ENCODE measurements around the gene CMTR2. TPM values are rescaled to one million over a fixed set of nuclear protein-coding genes. Genes with fewer than 3 reads are reported as not detected.

The CMTR2 gene
- total RNA-seq, 1 experiment from 2014 or later, result 13.4 TPM

DNA sequence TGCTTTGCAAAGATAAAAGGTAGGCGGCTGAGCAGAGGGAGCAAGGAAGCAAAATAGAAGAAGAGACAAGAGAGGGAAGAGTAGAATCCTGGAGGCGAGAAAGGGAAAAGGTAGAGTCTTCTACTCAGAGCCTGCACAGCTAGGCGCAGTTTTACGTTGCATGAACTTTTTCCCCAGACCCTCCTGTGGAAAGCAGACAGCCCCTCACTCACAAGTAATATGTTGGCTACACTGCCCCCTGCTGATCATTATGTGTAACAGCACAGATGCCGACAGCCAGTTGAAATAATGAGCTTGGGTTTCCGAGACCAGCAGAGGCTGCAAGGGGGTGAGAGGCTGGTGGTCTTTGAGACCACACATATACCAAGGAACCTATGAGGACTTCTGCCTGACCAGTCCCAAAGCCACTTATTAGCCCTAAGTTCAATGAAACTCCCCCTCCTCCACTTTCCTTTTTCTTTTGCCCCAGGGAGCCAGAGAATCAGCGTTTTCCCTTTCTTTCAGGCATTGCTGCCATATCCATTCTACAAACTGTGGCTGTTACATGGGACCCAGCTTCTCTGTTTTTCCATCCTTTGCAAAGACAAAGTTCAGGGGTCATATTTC lies 22.5 kb upstream of the CMTR2 start:
- no peaks in the 10 kb centered on the region for H3K36me3 Mint-ChIP-seq

GRCh38 chr16:71303938-71304337 lies 14.7 kb upstream of the CMTR2 start:
- Mint-ChIP-seq H3K4me3 (no peak overlapping the region), H3K27ac (no peak overlapping the region), H3K4me1 (no peaks in the 10 kb centered on the region), H3K36me3 (no peaks in the 10 kb centered on the region; the same call in 1 of the 2 replicates), H3K9me3 (peaks cover 17% of the 10 kb centered on the region), H3K27me3 (ENCODE audit: low read depth) (peaks cover 19% of the 10 kb centered on the region)
- ATAC-seq, result no peak
- CTCF ChIA-PET, result no interaction called here
- no peak for DNase-seq (ENCODE audit: low spot score)
- TF ChIP-seq FOXP1 (CRISPR knock-in tag; IDR thresholded peaks at IDR 0.05; ENCODE audit: borderline replicate concordance) (no peak), PRDM15 (CRISPR knock-in tag; IDR thresholded peaks at IDR 0.05) (no peak), CREM (CRISPR knock-in tag; IDR thresholded peaks at IDR 0.05) (no peak), RELA (CRISPR knock-in tag; IDR thresholded peaks at IDR 0.05; ENCODE audit: borderline replicate concordance) (no peak), ZBTB43 (CRISPR knock-in tag; IDR thresholded peaks at IDR 0.05) (no peak), PRRX2 (CRISPR knock-in tag; IDR thresholded peaks at IDR 0.05) (no peak)
- TF ChIP-seq, protein P1, sequence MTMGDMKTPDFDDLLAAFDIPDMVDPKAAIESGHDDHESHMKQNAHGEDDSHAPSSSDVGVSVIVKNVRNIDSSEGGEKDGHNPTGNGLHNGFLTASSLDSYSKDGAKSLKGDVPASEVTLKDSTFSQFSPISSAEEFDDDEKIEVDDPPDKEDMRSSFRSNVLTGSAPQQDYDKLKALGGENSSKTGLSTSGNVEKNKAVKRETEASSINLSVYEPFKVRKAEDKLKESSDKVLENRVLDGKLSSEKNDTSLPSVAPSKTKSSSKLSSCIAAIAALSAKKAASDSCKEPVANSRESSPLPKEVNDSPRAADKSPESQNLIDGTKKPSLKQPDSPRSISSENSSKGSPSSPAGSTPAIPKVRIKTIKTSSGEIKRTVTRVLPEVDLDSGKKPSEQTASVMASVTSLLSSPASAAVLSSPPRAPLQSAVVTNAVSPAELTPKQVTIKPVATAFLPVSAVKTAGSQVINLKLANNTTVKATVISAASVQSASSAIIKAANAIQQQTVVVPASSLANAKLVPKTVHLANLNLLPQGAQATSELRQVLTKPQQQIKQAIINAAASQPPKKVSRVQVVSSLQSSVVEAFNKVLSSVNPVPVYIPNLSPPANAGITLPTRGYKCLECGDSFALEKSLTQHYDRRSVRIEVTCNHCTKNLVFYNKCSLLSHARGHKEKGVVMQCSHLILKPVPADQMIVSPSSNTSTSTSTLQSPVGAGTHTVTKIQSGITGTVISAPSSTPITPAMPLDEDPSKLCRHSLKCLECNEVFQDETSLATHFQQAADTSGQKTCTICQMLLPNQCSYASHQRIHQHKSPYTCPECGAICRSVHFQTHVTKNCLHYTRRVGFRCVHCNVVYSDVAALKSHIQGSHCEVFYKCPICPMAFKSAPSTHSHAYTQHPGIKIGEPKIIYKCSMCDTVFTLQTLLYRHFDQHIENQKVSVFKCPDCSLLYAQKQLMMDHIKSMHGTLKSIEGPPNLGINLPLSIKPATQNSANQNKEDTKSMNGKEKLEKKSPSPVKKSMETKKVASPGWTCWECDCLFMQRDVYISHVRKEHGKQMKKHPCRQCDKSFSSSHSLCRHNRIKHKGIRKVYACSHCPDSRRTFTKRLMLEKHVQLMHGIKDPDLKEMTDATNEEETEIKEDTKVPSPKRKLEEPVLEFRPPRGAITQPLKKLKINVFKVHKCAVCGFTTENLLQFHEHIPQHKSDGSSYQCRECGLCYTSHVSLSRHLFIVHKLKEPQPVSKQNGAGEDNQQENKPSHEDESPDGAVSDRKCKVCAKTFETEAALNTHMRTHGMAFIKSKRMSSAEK (CRISPR knock-in tag; IDR thresholded peaks at IDR 0.05; ENCODE audit: borderline replicate concordance), result no peak
- TF ChIP-seq, protein P2, sequence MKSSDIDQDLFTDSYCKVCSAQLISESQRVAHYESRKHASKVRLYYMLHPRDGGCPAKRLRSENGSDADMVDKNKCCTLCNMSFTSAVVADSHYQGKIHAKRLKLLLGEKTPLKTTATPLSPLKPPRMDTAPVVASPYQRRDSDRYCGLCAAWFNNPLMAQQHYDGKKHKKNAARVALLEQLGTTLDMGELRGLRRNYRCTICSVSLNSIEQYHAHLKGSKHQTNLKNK (CRISPR knock-in tag; IDR thresholded peaks at IDR 0.05), result no peak
- POLR2A ChIA-PET, result no interaction called here

More for the DNA sequence above, 22.5 kb upstream of the CMTR2 start:
- ChIA-PET POLR2A (interaction anchor here (0.6 kb wide), 1 partner anchor 13 kb away, joined by 5 read pairs; no protein-coding TSS in a partner anchor), CTCF (interaction anchor here (0.6 to 3.2 kb wide), 68 partner anchors 9 to 624 kb away, joined by 3 to 73 read pairs (median 5); partner anchors contain the start of genes CALB2, CHST4, CMTR2 and HYDIN)
- TF ChIP-seq CTCF (IDR thresholded peaks at IDR 0.05) (peak; percentile 84), TP53 (CRISPR knock-in tag; IDR thresholded peaks at IDR 0.05) (no peak)
- Mint-ChIP-seq H3K27me3 (ENCODE audit: low read depth) (peaks cover 6% of the 10 kb centered on the region), H3K9me3 (no peaks in the 10 kb centered on the region), H3K4me1 (peaks cover 9% of the 10 kb centered on the region), H3K27ac (no peak overlapping the region), H3K4me3 (no peak overlapping the region)
- ATAC-seq, result peak; percentile 85
- peak; percentile 62 for DNase-seq (ENCODE audit: low spot score)

Measured in WTC11 (cell line).